Osteoblast (primary cell): ENCODE results near the gene ELAVL1. TPM values are rescaled to one million over a fixed set of nuclear protein-coding genes. Genes with fewer than 3 reads are reported as not detected.
A peak's percentile ranks its signal among the peaks of the same experiment; 100 is the strongest.

Experiments
- DNase-seq: peaks from one replicate; pipeline ENCODE4 v3.0.0; 2011; ENCODE audit warnings: low spot score, mixed read lengths; ENCODE audit not compliant: insufficient read length; ENCODE audit errors: missing footprints
- H2AFZ ChIP-seq: 2 replicates; pipeline ENCODE4 v1.6.0; 2011; ENCODE audit warnings: mild to moderate bottlenecking, low read length
- H3K27ac ChIP-seq: 2 replicates; pipeline ENCODE4 v1.5.1; 2011; ENCODE audit warnings: mild to moderate bottlenecking, low read depth, low read length, moderate library complexity
- H3K27me3 ChIP-seq: 2 replicates; pipeline ENCODE4 v1.6.0; 2012; ENCODE audit warnings: mild to moderate bottlenecking, control low read depth, inconsistent platforms, low read length, moderate library complexity; ENCODE audit not compliant: insufficient read depth
- H3K36me3 ChIP-seq: 2 replicates; pipeline ENCODE4 v1.5.1; 2011; ENCODE audit warnings: mild to moderate bottlenecking, low read length, control low read depth, moderate library complexity; ENCODE audit not compliant: insufficient read depth
- H3K4me1 ChIP-seq: 2 replicates; pipeline ENCODE4 v1.5.1; 2011; ENCODE audit warnings: mild to moderate bottlenecking, low read length, control low read depth, moderate library complexity; ENCODE audit not compliant: insufficient read depth
- H3K4me2 ChIP-seq: 2 replicates; pipeline ENCODE4 v1.6.0; 2011; ENCODE audit warnings: mild to moderate bottlenecking, low read length; ENCODE audit not compliant: insufficient read depth
- H3K4me3 ChIP-seq: fragments of 200-600 bp; sonication (generic); 3 replicates; pipeline ENCODE4 v1.5.1; 2012; ENCODE audit warnings: mild to moderate bottlenecking, low read length, inconsistent platforms; ENCODE audit not compliant: insufficient read depth
- H3K79me2 ChIP-seq: 2 replicates; pipeline ENCODE4 v1.6.0; 2012; ENCODE audit warnings: mild to moderate bottlenecking, low read length, control low read depth, inconsistent platforms; ENCODE audit not compliant: insufficient read depth
- H3K9me3 ChIP-seq: 2 replicates; pipeline ENCODE4 v1.5.1; 2011; ENCODE audit warnings: low read depth, low read length, control low read depth
- H4K20me1 ChIP-seq: 2 replicates; pipeline ENCODE4 v1.6.0; 2012; ENCODE audit warnings: mild to moderate bottlenecking, low read length, control low read depth; ENCODE audit not compliant: insufficient read depth
- CTCF ChIP-seq: IDR thresholded peaks from 2 replicates; pipeline ENCODE4 v1.5.1; 2011; ENCODE audit warnings: mild to moderate bottlenecking, low read depth, low read length, moderate library complexity; ENCODE audit errors: extremely low read depth
- total RNA-seq: library from RNA; depleted of rRNA; stranded (reverse); fragments of >200 nt; gene quantifications from 2 replicates; pipeline ENCODE4 v1.2.3, GENCODE V29; 2012

ELAVL1 gene
- total RNA-seq, 1 donor: 25.7 TPM

GRCh38 chr19:7985481-7985911, 19.9 kb downstream of the ELAVL1 start:
- Histone ChIP-seq H2AFZ (no peak overlapping the region), H3K27me3 (no peaks in the 10 kb centered on the region), H3K79me2 (peaks cover 82% of the 10 kb centered on the region), H4K20me1 (peaks cover 72% of the 10 kb centered on the region), H3K4me3 (no peak overlapping the region), H3K4me2 (no peak overlapping the region), H3K27ac (no peak overlapping the region), H3K36me3 (peaks cover 62% of the 10 kb centered on the region), H3K4me1 (peaks cover 16% of the 10 kb centered on the region), H3K9me3 (no peaks in the 10 kb centered on the region)
- peak; percentile 67 for DNase-seq
- no peak for TF ChIP-seq CTCF

- H3K4me3 ChIP-seq: no peak overlapping the region
- peaks cover 16% of the 10 kb centered on the region for H3K4me1 ChIP-seq
- no peak overlapping the region for H3K27ac ChIP-seq
- H3K9me3 ChIP-seq: no peaks in the 10 kb centered on the region
- H2AFZ ChIP-seq: no peak overlapping the region
- H3K27me3 ChIP-seq: no peaks in the 10 kb centered on the region
- H4K20me1 ChIP-seq: peaks cover 68% of the 10 kb centered on the region
- H3K36me3 ChIP-seq: peaks cover 61% of the 10 kb centered on the region
- TF ChIP-seq CTCF: no peak
- peaks cover 74% of the 10 kb centered on the region for H3K79me2 ChIP-seq
- H3K4me2 ChIP-seq: no peak overlapping the region
- peak; percentile 67 for DNase-seq
Observed at GRCh38 chr19:7983995-7984837, 21.2 kb downstream of the ELAVL1 start.

GRCh38 chr19:7983286-7983950, 22.0 kb downstream of the ELAVL1 start:
- Histone ChIP-seq H3K27me3 (no peaks in the 10 kb centered on the region), H3K79me2 (peaks cover 68% of the 10 kb centered on the region), H3K4me3 (no peak overlapping the region), H4K20me1 (peaks cover 62% of the 10 kb centered on the region), H3K9me3 (no peaks in the 10 kb centered on the region), H3K4me2 (no peak overlapping the region), H3K4me1 (peaks cover 14% of the 10 kb centered on the region), H3K27ac (no peak overlapping the region), H2AFZ (no peak overlapping the region), H3K36me3 (peaks cover 60% of the 10 kb centered on the region)
- peak; percentile 41 for DNase-seq
- no peak for TF ChIP-seq CTCF

- H3K9me3 ChIP-seq: no peaks in the 10 kb centered on the region
- H3K27ac ChIP-seq: no peak overlapping the region
- H3K4me1 ChIP-seq: peaks cover 11% of the 10 kb centered on the region
- DNase-seq: peak; percentile 68
- H3K27me3 ChIP-seq: no peaks in the 10 kb centered on the region
- peaks cover 62% of the 10 kb centered on the region for H4K20me1 ChIP-seq
- TF ChIP-seq CTCF: no peak
- H3K36me3 ChIP-seq: peaks cover 64% of the 10 kb centered on the region
- H3K4me3 ChIP-seq: no peak overlapping the region
- H3K79me2 ChIP-seq: peaks cover 68% of the 10 kb centered on the region
- no peak overlapping the region for H3K4me2 ChIP-seq
- no peak overlapping the region for H2AFZ ChIP-seq
Observed at GRCh38 chr19:7982651-7983099, 22.8 kb downstream of the ELAVL1 start.
